Measurements from ENCODE around the gene H2AZ2. TPM values are rescaled to one million over a fixed set of nuclear protein-coding genes. Genes with fewer than 3 reads are reported as not detected.

H2AZ2 gene
- total RNA-seq, 2 donors from 2014 or later, result 46.5 to 59.9 TPM

GRCh38 chr7:44885394-44886317 is 37.8 kb upstream of the H2AZ2 start, which contains the start of gene PURB:
PURB (minus strand) TSS chr7:44885530; CDS start chr7:44885348, 182 bp downstream.
- Histone ChIP-seq H3K4me1 (peaks cover 50% of the 10 kb centered on the region), H3K9me3 (no peaks in the 10 kb centered on the region), H3K27me3 (no peaks in the 10 kb centered on the region), H3K27ac (peak within 1 kb of the TSS; percentile 92 to 99 (median 95)), H3K36me3 (replicated peaks in 1 of 2; ENCODE audit: insufficient read depth in 1 of 2, low read depth in 2 of 2) (no peaks in the 10 kb centered on the region), H3K4me3 (peak within 1 kb of the TSS; percentile 89 to 94)
- intact Hi-C loops (cut with DNase I), result no loop called here
- peak; percentile 95 to 96 (median 96) for DNase-seq
- 1 to 9% methylated on average over 4 to 46 of the region's 72 CpGs for WGBS, 2 donors
- ATAC-seq, result peak; percentile 97
- TF ChIP-seq POLR2A (IDR thresholded peaks at IDR 0.05), result peak; percentile 90 to 95 (median 95)
- peak in 2 of 7 experiments; percentile 6 to 9 for TF ChIP-seq CTCF (IDR thresholded peaks at IDR 0.05)

DNA sequence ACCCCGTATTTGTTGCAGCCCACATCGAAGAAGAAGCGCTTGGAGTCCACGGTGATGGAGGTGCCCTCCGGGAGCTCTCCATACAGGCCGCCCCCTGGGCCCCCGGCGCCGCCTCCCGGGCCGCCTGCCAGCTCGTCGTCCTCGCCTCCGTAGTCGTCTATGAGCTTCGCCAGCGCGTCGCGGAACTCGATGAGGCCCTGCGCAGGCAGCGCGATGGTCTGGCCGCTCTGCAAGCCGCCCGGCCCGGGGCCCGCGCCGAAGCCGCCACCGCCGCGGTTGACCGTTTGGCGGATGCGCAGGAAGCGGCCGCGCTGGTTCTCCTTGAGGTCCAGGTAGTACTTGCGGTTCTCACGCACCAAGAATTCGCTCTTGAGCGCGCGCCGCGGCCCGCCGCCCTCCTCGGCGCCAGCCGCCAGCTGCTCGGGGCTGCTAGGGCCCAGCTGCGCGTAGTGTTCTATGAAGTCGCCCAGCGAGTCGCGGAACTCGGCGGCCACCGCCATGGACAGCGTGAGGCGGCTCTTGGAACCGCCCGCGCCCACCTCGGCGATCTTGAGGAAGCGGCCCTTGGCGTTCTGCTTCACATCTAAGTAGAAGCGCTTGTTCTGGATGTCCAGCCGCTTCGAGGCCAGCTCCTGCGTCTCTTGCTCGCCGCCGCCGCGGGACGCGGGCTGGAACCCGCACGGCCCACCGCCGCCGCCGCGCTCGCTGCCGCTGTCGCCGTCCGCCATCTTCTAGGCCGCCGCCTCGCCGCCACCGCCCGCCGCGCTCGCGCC is 36.9 kb upstream of the H2AZ2 start:
- intact Hi-C loops (cut with DNase I), result no loop called here

GRCh38 chr7:44883961-44884620 is 36.2 kb upstream of the H2AZ2 start:
- no peaks in the 10 kb centered on the region for H3K9me3 ChIP-seq
- 24% methylated on average over 23 to 24 of the region's 24 CpGs for WGBS, 2 donors
- peaks cover 60% of the 10 kb centered on the region for H3K4me1 ChIP-seq
- H3K27ac ChIP-seq, result peak overlapping the region in 3 of 4 donors; percentile 92 to 99 (median 98)
- no peaks in the 10 kb centered on the region for H3K27me3 ChIP-seq
- peak overlapping the region; percentile 89 to 94 for H3K4me3 ChIP-seq
- H3K36me3 ChIP-seq (replicated peaks in 1 of 2; ENCODE audit: insufficient read depth in 1 of 2, low read depth in 2 of 2), result no peaks in the 10 kb centered on the region
- ATAC-seq (no peak), DNase-seq (no peak)
- intact Hi-C loops (cut with DNase I), result no loop called here
- TF ChIP-seq CTCF (IDR thresholded peaks at IDR 0.05) (no peak), POLR2A (IDR thresholded peaks at IDR 0.05) (no peak)

More for the DNA sequence above, 36.9 kb upstream of the H2AZ2 start:
- no peaks in the 10 kb centered on the region for H3K27me3 ChIP-seq
- 0 to 1% methylated on average over 2 to 99 of the region's 107 CpGs for WGBS, 2 donors
- no peaks in the 10 kb centered on the region for H3K9me3 ChIP-seq
- H3K27ac ChIP-seq, result peak overlapping the region; percentile 92 to 99 (median 95)
- DNase-seq, result peak; percentile 51 to 53 (median 52)
- no peaks in the 10 kb centered on the region for H3K36me3 ChIP-seq (replicated peaks in 1 of 2; ENCODE audit: insufficient read depth in 1 of 2, low read depth in 2 of 2)
- H3K4me1 ChIP-seq, result peaks cover 58% of the 10 kb centered on the region
- TF ChIP-seq CTCF (IDR thresholded peaks at IDR 0.05), result no peak
- peak in 2 of 3 donors; percentile 35 to 46 for TF ChIP-seq POLR2A (IDR thresholded peaks at IDR 0.05)
- peak overlapping the region; percentile 89 to 94 for H3K4me3 ChIP-seq
- ATAC-seq, result peak; percentile 35

DNA sequence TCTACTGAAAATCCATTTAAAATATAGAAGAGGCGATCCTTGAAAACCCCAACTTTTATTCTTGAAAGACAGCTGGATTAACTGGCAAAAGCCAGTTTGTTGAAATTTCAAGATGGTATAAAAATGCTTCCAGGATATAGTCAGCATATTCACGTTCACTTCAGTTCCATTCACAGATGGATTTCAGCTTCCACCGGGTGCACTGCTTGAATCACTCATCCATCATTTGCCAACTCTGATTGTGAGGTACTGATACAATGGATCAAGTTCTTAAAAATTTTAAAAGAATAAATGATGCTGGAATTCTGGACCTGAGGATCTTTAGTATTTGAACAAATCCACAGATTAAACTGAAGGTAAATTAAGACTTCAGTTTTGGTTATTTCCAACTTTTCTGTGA is 35.0 kb upstream of the H2AZ2 start:
- H3K27ac ChIP-seq, result no peak overlapping the region
- peaks cover 60% of the 10 kb centered on the region for H3K4me1 ChIP-seq

More for the DNA sequence above, 35.0 kb upstream of the H2AZ2 start:
- H3K9me3 ChIP-seq, result no peaks in the 10 kb centered on the region
- TF ChIP-seq CTCF (IDR thresholded peaks at IDR 0.05) (no peak), POLR2A (IDR thresholded peaks at IDR 0.05) (no peak)
- no peak overlapping the region for H3K4me3 ChIP-seq
- WGBS, 2 donors, result 47 to 56% methylated on average over 3 of the region's 3 CpGs
- intact Hi-C loops (cut with DNase I), result no loop called here
- no peak for ATAC-seq
- no peaks in the 10 kb centered on the region for H3K36me3 ChIP-seq (replicated peaks in 1 of 2; ENCODE audit: insufficient read depth in 1 of 2, low read depth in 2 of 2)
- no peaks in the 10 kb centered on the region for H3K27me3 ChIP-seq
- no peak for DNase-seq

Data from body of pancreas (tissue), 4 donors.